NCI-H524 treated with DMSO at 0.1 percent for 48 hours (cell line): ENCODE data around the gene SELENOO.

Experiments
- DNase-seq: peaks from one replicate; lab custom pipeline; 2025; lab: John Stamatoyannopoulos, UW

SELENOO gene

GRCh38 chr22:50173311-50173982 lies 27.4 kb upstream of the SELENOO start:
- no peak for DNase-seq

GRCh38 chr22:50173983-50174355 lies 26.8 kb upstream of the SELENOO start:
- no peak for DNase-seq

GRCh38 chr22:50174382-50175190 lies 26.2 kb upstream of the SELENOO start:
- DNase-seq = no peak

GRCh38 chr22:50175191-50175461 lies 25.7 kb upstream of the SELENOO start:
- no peak for DNase-seq

GRCh38 chr22:50175921-50176849 lies 24.6 kb upstream of the SELENOO start:
- no peak for DNase-seq

- DNase-seq = no peak
Measured at GRCh38 chr22:50176850-50177536, 23.8 kb upstream of the SELENOO start.

- no peak for DNase-seq
Measured at GRCh38 chr22:50177537-50178470, 23.0 kb upstream of the SELENOO start.

- no peak for DNase-seq
Measured at GRCh38 chr22:50178471-50178864, 22.3 kb upstream of the SELENOO start.

- no peak for DNase-seq
Measured at GRCh38 chr22:50178871-50179869, 21.6 kb upstream of the SELENOO start.

GRCh38 chr22:50179937-50180726 lies 20.7 kb upstream of the SELENOO start:
- DNase-seq = no peak

GRCh38 chr22:50180727-50181521 lies 19.9 kb upstream of the SELENOO start:
- DNase-seq = no peak

- no peak for DNase-seq
Measured at GRCh38 chr22:50182176-50183081, 18.4 kb upstream of the SELENOO start.

GRCh38 chr22:50183141-50183971 lies 17.5 kb upstream of the SELENOO start:
- no peak for DNase-seq

GRCh38 chr22:50184004-50184901 lies 16.6 kb upstream of the SELENOO start:
- DNase-seq = no peak

- no peak for DNase-seq
Measured at GRCh38 chr22:50184902-50185374, 15.9 kb upstream of the SELENOO start.
